GM23338 (cell line): ENCODE data around the gene CCDC57. TPM values are rescaled to one million over a fixed set of nuclear protein-coding genes. Genes with fewer than 3 reads are reported as not detected.

Experiments used
- ATAC-seq: fragments of 200-7000 bp; cut with Tn5 transposase; 3 replicates; pipeline ENCODE4 v1.9.1; 2020
- DNase-seq: peaks from one replicate; pipeline ENCODE4 v3.0.0-alpha.2; 2015; ENCODE audit warnings: low spot score
- H2AFZ ChIP-seq: fragments of 200-600 bp; sonication (generic); 2 replicates; pipeline ENCODE4 v1.8.0; 2016; ENCODE audit warnings: antibody characterized with exemption, mild to moderate bottlenecking, moderate library complexity
- H3F3A ChIP-seq: fragments of 200-600 bp; sonication (generic); replicated peaks from 2 replicates; pipeline ENCODE4 v1.8.0; 2017; ENCODE audit warnings: antibody characterized with exemption, mixed run types, low read depth
- H3K27ac ChIP-seq: fragments of 200-600 bp; sonication (generic); 2 replicates; pipeline ENCODE4 v1.6.1; 2016; ENCODE audit warnings: low read depth
- H3K27me3 ChIP-seq: fragments of 200-600 bp; sonication (generic); 2 replicates; pipeline ENCODE4 v1.8.0; 2016; ENCODE audit warnings: mild to moderate bottlenecking, mixed run types, moderate library complexity; ENCODE audit not compliant: insufficient read depth
- H3K36me3 ChIP-seq: fragments of 200-600 bp; sonication (generic); 2 replicates; pipeline ENCODE4 v1.8.0; 2016; ENCODE audit warnings: mild to moderate bottlenecking; ENCODE audit not compliant: insufficient read depth
- H3K4me1 ChIP-seq: fragments of 200-600 bp; sonication (generic); 2 replicates; pipeline ENCODE4 v1.8.0; 2016; ENCODE audit warnings: mild to moderate bottlenecking, moderate library complexity; ENCODE audit not compliant: insufficient read depth
- H3K4me2 ChIP-seq: fragments of 200-600 bp; sonication (generic); 2 replicates; pipeline ENCODE4 v1.7.1; 2017; ENCODE audit warnings: mixed run types
- H3K4me3 ChIP-seq: fragments of 200-600 bp; sonication (generic); 2 replicates; pipeline ENCODE4 v1.6.1; 2016; ENCODE audit warnings: mixed run types
- H3K79me2 ChIP-seq: fragments of 200-600 bp; sonication (generic); replicated peaks from 2 replicates; pipeline ENCODE4 v1.8.0; 2017; ENCODE audit warnings: mild to moderate bottlenecking; ENCODE audit not compliant: insufficient read depth
- H3K9me2 ChIP-seq: fragments of 200-600 bp; sonication (generic); 2 replicates; pipeline ENCODE4 v1.8.0; 2017; ENCODE audit not compliant: insufficient read depth
- H4K20me1 ChIP-seq: fragments of 200-600 bp; sonication (generic); replicated peaks from 2 replicates; pipeline ENCODE4 v1.8.0; 2017; ENCODE audit warnings: mild to moderate bottlenecking; ENCODE audit not compliant: insufficient read depth
- H3K27ac Mint-ChIP-seq: 2 replicates; pipeline ENCODE4 v1.8.0; 2020; ENCODE audit warnings: inconsistent platforms, mild to moderate bottlenecking, moderate library complexity, mixed read lengths
- H3K27me3 Mint-ChIP-seq: 3 replicates; pipeline ENCODE4 v1.8.0; 2022; ENCODE audit warnings: low read depth, mild to moderate bottlenecking, moderate library complexity, mixed read lengths, inconsistent platforms; ENCODE audit not compliant: insufficient read depth, poor library complexity
- H3K36me3 Mint-ChIP-seq: 3 replicates; pipeline ENCODE4 v1.8.0; 2021; ENCODE audit warnings: low read depth, mild to moderate bottlenecking, inconsistent platforms, moderate library complexity, mixed read lengths
- H3K4me1 Mint-ChIP-seq: 3 replicates; pipeline ENCODE4 v1.8.0; 2020; ENCODE audit warnings: mild to moderate bottlenecking, inconsistent platforms, mixed read lengths
- H3K4me3 Mint-ChIP-seq: 3 replicates; pipeline ENCODE4 v1.8.0; 2021; ENCODE audit warnings: moderate library complexity, mild to moderate bottlenecking, inconsistent platforms, mixed read lengths
- H3K9me3 Mint-ChIP-seq: 3 replicates; pipeline ENCODE4 v1.8.0; 2020; ENCODE audit warnings: moderate library complexity, mild to moderate bottlenecking, inconsistent platforms, mixed read lengths
- CREB1 ChIP-seq: fragments of 250-450 bp; sonication (Bioruptor Pico); IDR thresholded peaks from 2 replicates; pipeline ENCODE4 v1.5.0; 2020; ENCODE audit warnings: low read depth, mild to moderate bottlenecking, moderate library complexity
- EZH2 ChIP-seq: fragments of 200-600 bp; sonication (generic); IDR thresholded peaks from one replicate; pipeline ENCODE4 v1.8.0; 2017; ENCODE audit warnings: antibody characterized with exemption, mild to moderate bottlenecking, low read depth; ENCODE audit not compliant: unreplicated experiment
- EZH2phosphoT487 ChIP-seq: fragments of 200-600 bp; sonication (generic); IDR thresholded peaks from one replicate; pipeline ENCODE4 v1.8.1; 2018; ENCODE audit warnings: antibody characterized with exemption; ENCODE audit not compliant: unreplicated experiment
- JUNB ChIP-seq: IDR thresholded peaks from one replicate; pipeline ENCODE4 v1.6.1; 2016; ENCODE audit warnings: antibody characterized with exemption; ENCODE audit not compliant: unreplicated experiment
- NANOG ChIP-seq: IDR thresholded peaks from 2 replicates; pipeline ENCODE4 v1.6.1; 2016; ENCODE audit warnings: antibody characterized with exemption, borderline replicate concordance
- POLR2AphosphoS5 ChIP-seq: IDR thresholded peaks from 2 replicates; pipeline ENCODE4 v1.6.1; 2016; ENCODE audit warnings: antibody characterized with exemption, low read depth
- ZNF114 ChIP-seq: fragments of 250-450 bp; sonication (Bioruptor Pico); IDR thresholded peaks from 2 replicates; pipeline ENCODE4 v1.5.0; 2020; ENCODE audit warnings: mild to moderate bottlenecking, moderate library complexity
- ZNF462 ChIP-seq: fragments of 250-450 bp; sonication (Bioruptor Pico); IDR thresholded peaks from 2 replicates; pipeline ENCODE4 v1.5.0; 2020; ENCODE audit warnings: mild to moderate bottlenecking, moderate library complexity
- long read RNA-seq: library from polyadenylated mRNA; unstranded; transcript quantifications from one replicate; pipeline ENCODE4 v2.0.0, GENCODE V29; 2020; ENCODE audit not compliant: unreplicated experiment
- polyA plus RNA-seq: library from polyadenylated mRNA; unstranded; fragments of >200 nt; fragmentation: Nextera tagmentation; extraction: Ambion mirVana; gene quantifications from 2 replicates; pipeline ENCODE4 v1.2.1, GENCODE V29; 2016
- total RNA-seq: library from RNA; depleted of rRNA; stranded (reverse); fragments of >200 nt; shearing (Covaris generic); gene quantifications from 2 replicates; pipeline ENCODE4 v1.2.3, GENCODE V29; 2014; rRNA removed
- TF ChIP-seq, protein P1 (sequence below): IDR thresholded peaks from 2 replicates; pipeline ENCODE4 v1.6.1; 2016; ENCODE audit warnings: antibody characterized with exemption
- TF ChIP-seq, protein P2 (sequence below): IDR thresholded peaks from one replicate; pipeline ENCODE4 v1.6.1; 2018; ENCODE audit warnings: antibody characterized with exemption; ENCODE audit not compliant: unreplicated experiment

The CCDC57 gene
- total RNA-seq (6.7 and 16.3 TPM in 2 replicates), polyA plus RNA-seq (6.4 and 7.0 TPM in 2 replicates)
- long read RNA-seq, partial matches to known transcripts, result 0 of 2 reads
- long read RNA-seq, other reads (novel, unspliced or antisense), result 1 of 2 reads

DNA sequence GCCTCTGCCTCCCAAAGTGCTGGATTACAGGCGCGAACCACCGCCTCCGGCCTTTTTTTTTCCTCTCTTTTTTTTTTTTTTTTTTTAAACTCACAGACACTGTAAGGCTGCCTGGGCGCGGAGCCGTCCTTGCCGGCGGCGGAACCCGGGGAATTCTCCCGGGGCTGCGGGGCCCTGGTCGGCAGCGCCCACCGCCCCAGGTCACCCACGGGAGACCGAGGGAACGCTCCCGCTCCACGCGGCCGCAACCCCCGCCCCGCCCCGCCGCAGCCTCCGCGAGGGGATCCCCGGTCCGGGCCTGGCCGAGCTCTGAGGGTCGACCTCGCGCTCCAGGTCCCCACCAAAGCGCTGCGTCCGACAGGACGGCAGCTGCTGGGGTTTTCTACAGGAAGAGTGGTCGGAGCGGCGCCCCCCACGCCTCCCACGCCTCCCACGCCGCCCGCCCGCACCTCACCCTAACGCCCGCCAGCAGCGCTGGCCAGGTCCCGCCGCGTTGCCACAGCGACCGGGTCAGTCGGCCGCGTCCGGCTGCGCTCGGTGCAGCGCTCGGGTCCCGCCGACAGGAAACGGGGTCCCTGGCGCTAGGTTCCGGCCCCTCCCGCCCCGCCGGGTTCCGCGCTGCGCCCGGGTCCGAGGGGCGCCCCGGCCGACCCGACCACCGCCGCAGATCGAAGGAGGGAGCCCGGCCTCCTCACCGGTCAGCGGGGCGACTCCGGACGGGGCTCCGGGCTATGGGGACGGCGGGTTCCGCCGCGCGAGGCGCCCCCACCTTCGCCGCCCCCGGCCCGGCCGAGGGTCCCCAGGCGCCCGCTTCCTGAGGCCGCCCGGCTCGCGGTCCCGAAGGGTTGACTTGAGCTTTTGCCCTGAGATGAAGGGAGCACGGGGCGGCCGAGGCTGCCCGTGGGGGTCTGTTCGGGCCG is at the start of gene CCDC57:
TSS of gene CCDC57 (minus strand) at position 512 of the 920 bp plus-strand sequence. CDS start 10,898 bp downstream, outside the sequence.
- Histone ChIP-seq H3K27ac (no peak within 1 kb of the TSS), H3K79me2 (no peaks in the 10 kb centered on the region), H3K9me2 (no peaks in the 10 kb centered on the region), H2AFZ (peak within 1 kb of the TSS; percentile 96), H3K36me3 (no peaks in the 10 kb centered on the region), H3K4me1 (no peaks in the 10 kb centered on the region), H3K4me2 (peak within 1 kb of the TSS; percentile 84), H3K4me3 (peak within 1 kb of the TSS; percentile 80), H3F3A (no peaks in the 10 kb centered on the region), H4K20me1 (no peaks in the 10 kb centered on the region; the same call in 1 of the 2 replicates), H3K27me3 (peaks cover 31% of the 10 kb centered on the region)
- Mint-ChIP-seq H3K9me3 (peaks cover 4% of the 10 kb centered on the region; the same call in 1 of the 3 replicates), H3K27me3 (peaks cover 31% of the 10 kb centered on the region), H3K27ac (no peak within 1 kb of the TSS), H3K36me3 (no peaks in the 10 kb centered on the region), H3K4me1 (no peaks in the 10 kb centered on the region), H3K4me3 (peak within 1 kb of the TSS; percentile 70)
- TF ChIP-seq ZNF114 (CRISPR knock-in tag) (no peak), POLR2AphosphoS5 (peak; percentile 59), CREB1 (CRISPR knock-in tag) (peak; percentile 61), ZNF462 (CRISPR knock-in tag) (no peak), EZH2phosphoT487 (no peak), EZH2 (no peak), NANOG (no peak), JUNB (no peak)
- TF ChIP-seq, protein P1, sequence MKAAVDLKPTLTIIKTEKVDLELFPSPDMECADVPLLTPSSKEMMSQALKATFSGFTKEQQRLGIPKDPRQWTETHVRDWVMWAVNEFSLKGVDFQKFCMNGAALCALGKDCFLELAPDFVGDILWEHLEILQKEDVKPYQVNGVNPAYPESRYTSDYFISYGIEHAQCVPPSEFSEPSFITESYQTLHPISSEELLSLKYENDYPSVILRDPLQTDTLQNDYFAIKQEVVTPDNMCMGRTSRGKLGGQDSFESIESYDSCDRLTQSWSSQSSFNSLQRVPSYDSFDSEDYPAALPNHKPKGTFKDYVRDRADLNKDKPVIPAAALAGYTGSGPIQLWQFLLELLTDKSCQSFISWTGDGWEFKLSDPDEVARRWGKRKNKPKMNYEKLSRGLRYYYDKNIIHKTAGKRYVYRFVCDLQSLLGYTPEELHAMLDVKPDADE, result peak; percentile 59; the same call in 1 of the 2 replicates
- TF ChIP-seq, protein P2, sequence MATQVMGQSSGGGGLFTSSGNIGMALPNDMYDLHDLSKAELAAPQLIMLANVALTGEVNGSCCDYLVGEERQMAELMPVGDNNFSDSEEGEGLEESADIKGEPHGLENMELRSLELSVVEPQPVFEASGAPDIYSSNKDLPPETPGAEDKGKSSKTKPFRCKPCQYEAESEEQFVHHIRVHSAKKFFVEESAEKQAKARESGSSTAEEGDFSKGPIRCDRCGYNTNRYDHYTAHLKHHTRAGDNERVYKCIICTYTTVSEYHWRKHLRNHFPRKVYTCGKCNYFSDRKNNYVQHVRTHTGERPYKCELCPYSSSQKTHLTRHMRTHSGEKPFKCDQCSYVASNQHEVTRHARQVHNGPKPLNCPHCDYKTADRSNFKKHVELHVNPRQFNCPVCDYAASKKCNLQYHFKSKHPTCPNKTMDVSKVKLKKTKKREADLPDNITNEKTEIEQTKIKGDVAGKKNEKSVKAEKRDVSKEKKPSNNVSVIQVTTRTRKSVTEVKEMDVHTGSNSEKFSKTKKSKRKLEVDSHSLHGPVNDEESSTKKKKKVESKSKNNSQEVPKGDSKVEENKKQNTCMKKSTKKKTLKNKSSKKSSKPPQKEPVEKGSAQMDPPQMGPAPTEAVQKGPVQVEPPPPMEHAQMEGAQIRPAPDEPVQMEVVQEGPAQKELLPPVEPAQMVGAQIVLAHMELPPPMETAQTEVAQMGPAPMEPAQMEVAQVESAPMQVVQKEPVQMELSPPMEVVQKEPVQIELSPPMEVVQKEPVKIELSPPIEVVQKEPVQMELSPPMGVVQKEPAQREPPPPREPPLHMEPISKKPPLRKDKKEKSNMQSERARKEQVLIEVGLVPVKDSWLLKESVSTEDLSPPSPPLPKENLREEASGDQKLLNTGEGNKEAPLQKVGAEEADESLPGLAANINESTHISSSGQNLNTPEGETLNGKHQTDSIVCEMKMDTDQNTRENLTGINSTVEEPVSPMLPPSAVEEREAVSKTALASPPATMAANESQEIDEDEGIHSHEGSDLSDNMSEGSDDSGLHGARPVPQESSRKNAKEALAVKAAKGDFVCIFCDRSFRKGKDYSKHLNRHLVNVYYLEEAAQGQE, result no peak
- peak; percentile 92 for ATAC-seq
- peak; percentile 83 for DNase-seq
